K562 treated with DMSO at 1 percent for 24 hours (cell line): Measurements from ENCODE around the gene HMGCS2. TPM values are rescaled to one million over a fixed set of nuclear protein-coding genes. Genes with fewer than 3 reads are reported as not detected.

Experiments used
- total RNA-seq: library from RNA; unstranded; fragments of 300-600 nt; gene quantifications from 2 replicates; pipeline ENCODE4 v1.2.3, GENCODE V29; 2022; ENCODE audit warnings: low read depth; ENCODE audit not compliant: insufficient read depth

Gene HMGCS2
- not detected in 2 replicates for total RNA-seq

DNA sequence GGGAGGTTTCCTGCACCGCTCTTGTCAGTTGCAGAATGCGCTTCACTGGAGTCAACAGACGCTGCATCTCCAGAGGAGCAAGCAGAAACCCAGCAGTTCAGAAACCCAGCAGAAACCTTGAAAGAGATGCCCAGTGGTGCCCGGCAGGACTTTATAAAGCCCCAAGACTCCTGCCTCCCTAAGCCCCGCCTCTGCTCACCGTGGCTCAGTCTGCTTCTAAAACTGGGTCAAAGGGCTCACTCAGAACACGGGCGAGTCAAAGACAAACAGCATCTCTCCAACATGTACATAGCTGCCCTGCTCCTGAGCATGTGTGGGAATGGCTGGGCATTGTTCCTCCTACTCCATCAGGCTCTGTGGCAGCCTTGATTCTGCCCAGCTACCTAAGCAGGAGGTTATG lies at the start of gene HMGCS2:
HMGCS2 (minus strand) TSS at position 128 of the 400 bp plus-strand sequence; CDS start at position 67, 61 bp downstream.

DNA sequence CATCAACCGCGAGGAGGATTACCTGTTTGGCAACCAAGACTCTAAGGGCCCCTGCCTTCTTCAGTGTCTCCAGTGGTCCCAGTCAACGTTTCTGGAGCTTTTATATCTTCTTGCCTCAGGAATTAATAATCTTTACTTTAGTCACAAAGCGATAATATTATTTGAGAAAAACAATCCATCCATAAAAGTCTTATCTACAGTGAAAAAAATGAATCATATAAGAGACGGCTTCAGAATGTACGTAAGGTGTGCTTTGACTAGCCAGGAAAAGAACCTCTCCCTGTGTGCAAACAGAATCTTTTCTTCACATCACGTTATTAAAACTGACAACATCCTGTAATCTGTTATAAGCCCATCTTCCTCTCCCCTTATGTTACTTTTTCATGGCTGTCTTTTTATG lies 42.7 kb upstream of the HMGCS2 start, which contains the start of gene REG4:
REG4 (minus strand) TSS at position 74 of the 400 bp plus-strand sequence. CDS start 2,691 bp downstream, outside the sequence.

DNA sequence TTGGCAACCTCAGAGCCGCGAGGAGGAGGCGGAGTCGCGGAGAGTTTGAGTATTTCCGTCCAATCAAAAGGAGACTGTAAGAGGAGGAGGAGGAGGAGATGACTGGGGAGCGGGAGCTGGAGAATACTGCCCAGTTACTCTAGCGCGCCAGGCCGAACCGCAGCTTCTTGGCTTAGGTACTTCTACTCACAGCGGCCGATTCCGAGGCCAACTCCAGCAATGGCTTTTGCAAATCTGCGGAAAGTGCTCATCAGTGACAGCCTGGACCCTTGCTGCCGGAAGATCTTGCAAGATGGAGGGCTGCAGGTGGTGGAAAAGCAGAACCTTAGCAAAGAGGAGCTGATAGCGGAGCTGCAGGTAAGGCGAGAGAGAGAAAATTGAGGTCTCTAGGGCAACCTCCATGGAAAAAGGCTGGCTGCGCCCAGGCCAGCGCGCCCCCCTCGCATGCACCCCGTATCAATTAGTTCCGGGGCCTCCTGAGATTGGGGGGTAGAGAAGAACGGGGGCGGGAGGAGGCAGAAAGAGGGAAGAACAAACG lies 56.8 kb downstream of the HMGCS2 start, which contains the start of gene PHGDH:
PHGDH (plus strand) TSS at position 131 of the 538 bp plus-strand sequence; CDS start at position 220, 89 bp downstream.

Other genes with a start within 250 kb of the HMGCS2 start
- gene ZNF697, start 120.6 kb downstream of the HMGCS2 start, total RNA-seq, result 8.6 and 9.2 TPM in 2 replicates
- gene PHGDH, start 57.0 kb downstream of the HMGCS2 start, total RNA-seq, result 1,163 and 1,214 TPM in 2 replicates
- not detected in 2 replicates for gene REG4, start 42.6 kb upstream of the HMGCS2 start, total RNA-seq
- gene ADAM30, start 127.6 kb upstream of the HMGCS2 start, total RNA-seq, result not detected in 2 replicates